ENCODE measurements around the gene TRIO. TPM values are rescaled to one million over a fixed set of nuclear protein-coding genes. Genes with fewer than 3 reads are reported as not detected.

The TRIO gene
- polyA plus RNA-seq, 10 donors, result 151 to 228 (median 197) TPM

DNA sequence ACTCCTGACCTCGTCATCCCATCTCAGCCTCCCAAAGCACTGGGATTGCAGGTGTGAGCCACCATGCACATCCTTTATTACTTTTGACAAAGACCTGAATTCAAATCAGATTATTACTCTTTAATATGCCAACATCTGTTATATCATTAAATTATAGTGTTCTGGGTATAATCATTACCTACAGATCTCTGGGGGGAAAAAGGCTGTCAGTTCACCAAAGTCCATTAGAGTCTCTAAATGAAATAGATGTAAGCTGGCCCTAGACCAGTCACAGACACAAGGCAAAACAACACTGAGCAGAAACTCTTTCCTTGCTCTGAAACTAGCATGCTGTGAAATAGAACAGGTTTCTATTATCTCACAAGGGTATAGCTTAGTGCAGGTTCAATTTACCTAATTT lies 21.6 kb upstream of the TRIO start:
- no peak for DNase-seq

DNA sequence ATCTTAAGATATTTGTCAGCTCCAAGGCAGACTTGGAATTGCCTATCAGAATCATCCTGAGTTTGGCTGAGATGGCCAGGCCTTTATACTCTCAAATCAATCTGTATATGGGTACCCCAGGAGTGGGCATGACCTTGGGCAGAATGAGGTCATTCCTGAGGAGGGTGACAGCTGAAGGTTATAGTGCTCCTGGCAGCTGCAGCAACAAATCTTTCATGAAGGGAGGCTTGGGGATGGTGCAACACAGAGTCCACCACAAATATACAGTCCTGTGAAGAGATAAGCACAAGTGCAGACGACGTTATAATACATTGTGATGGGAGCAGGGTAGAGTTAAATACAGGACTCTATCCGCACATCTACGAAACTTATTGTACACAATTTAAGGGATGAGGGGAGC lies 21.1 kb upstream of the TRIO start:
- no peak for DNase-seq

GRCh38 chr5:14123551-14123950 lies 19.6 kb upstream of the TRIO start:
- no peak for DNase-seq

- DNase-seq, result no peak
Measured at GRCh38 chr5:14123974-14124482, 19.1 kb upstream of the TRIO start.

GRCh38 chr5:14125262-14125661 lies 17.9 kb upstream of the TRIO start:
- DNase-seq, result no peak

DNA sequence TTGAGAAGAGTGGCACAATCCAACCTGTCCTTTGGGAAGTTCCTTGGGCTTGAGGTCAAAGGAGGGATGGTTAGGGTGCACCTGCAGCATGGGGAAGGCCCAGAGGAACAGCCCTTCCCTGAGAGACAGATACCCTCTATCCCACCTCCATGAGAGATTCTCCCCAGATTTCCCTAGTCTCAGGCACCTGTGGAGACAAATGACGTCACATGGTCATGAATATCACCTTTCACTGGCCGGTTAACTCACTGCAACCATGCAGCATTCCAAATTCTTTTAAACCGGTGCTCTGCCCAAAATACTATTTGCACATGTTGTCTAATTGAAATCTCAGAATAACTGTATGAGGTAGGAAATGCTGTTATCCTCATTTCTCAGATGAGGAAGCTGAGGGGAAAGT lies 15.6 kb upstream of the TRIO start:
- no peak for DNase-seq

GRCh38 chr5:14128079-14128478 lies 15.1 kb upstream of the TRIO start:
- no peak for DNase-seq

DNA sequence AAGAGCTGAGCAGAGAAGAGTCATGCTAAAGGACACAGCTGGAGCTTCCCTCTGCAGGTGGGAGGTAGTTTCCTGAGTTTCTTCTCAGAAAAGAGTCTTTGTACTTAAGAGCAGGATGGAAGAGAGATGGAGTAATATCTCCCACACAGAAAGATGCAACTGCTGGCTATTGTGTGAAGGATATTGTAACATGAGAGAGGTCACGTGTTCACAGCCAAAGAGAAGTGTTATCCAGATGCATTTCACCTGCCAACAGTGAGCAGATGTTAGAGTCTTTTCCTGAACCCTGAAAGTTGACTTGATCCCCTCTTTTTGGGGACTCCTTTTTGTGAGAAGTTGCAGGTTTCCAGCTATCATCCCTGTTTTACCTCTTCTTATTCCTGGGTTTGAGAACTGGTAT lies 14.0 kb upstream of the TRIO start:
- no peak for DNase-seq

- DNase-seq, result no peak
Measured at GRCh38 chr5:14131855-14132503, 11.2 kb upstream of the TRIO start.

GRCh38 chr5:14133394-14133793 lies 9.7 kb upstream of the TRIO start:
- DNase-seq, result no peak

DNA sequence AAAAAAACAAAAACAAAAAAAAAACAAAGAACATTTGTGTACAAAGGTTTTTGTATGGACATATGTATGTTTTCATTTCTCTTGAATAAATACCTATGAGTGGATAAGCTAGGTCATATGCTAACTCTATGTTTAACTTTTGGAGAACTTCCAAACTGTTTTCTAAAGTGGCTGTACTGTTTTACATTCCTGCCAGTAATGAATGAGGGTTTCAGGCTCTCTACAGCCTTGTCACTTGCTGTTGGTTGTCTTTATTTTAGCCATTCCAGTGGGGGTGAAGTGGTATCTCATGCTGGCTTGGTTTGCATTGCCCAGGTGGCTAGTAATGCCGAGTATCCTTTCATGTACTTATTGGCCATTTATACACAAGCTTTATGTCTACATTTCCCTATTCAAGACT lies 9.1 kb upstream of the TRIO start:
- DNase-seq, result no peak

DNA sequence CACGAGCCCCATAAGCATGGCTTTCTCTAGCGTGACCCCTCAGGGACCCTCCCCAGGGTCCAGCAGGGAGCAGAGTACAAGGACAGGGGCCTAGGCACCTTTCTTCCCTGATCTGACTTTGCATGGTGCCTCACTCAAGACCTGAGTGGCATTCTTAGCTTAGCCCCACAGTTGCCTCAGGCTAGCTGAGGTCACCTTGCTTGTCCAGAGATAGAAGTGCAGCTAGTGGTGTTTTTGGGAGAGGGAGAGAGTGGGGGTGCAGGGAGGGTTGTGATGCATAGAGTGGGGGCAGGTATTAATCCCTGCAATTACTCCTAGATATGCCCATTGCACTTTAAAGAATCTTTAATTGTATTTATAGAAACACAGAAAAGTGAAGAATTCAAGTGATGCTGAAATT lies 8.4 kb upstream of the TRIO start:
- no peak for DNase-seq

- no peak for DNase-seq
Measured at GRCh38 chr5:14135621-14136020, 7.5 kb upstream of the TRIO start.

GRCh38 chr5:14136228-14136627 lies 6.9 kb upstream of the TRIO start:
- DNase-seq, result no peak

DNA sequence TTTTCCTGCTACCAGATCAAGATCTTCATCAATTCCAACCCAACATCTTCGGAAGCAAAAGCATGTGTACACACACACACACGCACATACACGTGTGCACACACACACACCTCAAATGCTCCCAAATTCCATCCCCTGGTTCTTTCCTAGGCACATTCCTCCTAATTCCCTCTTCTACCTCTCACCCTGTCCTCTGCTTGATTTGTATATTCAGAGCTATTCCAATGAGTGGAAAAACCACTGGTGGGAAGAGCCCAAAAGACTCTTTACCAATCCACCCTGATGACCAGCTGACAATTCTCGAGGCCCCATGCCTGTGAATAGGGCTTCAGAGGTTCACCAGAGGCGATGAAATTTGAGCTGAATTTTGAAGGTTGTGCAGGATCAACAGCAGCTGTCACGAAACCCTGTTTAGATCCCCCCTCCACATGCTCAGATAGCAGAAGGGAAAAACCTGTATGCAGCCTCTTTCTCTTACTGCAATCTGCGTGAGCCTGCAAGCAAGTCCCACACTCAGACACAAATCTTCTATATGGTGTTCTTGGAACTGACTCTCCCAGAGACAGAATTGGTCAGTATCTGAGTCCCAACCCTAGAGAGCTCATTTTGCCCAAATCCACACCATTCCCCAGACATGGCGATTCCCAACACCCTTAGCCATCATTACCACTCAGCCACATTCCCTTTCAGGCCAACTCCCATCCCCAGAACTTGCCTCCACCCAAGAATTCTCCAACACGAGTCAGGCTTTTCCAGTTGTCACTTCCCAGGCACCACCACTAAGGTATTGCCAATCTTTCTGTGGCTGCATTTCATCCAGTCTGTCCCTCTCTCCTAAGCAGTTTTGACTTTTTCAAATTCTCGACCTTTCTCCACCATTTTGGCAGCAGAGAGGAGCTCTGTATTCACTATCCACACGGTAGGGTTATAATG lies 4.3 kb upstream of the TRIO start:
- DNase-seq, result peak in 1 of 3 donors; percentile 40

DNA sequence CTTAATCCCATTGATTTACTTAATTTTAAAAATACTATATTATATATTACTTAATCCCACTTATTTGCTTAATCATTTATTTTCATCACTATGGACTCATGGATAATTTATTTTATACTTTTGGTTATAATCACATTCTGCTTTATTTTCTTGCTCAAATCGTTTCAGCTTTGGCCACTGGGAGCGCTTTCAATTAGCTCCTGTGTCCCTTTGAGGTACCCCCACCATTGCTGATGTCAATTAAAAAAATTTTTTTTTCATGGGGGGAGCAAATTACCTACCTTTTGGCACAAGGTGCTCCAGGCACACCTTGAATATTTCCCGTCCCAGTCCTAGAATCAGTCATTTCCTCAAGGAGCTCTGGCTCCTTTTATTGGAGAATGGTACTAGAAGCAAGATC lies 1.4 kb upstream of the TRIO start:
- no peak for DNase-seq

GRCh38 chr5:14142202-14142826 lies 828 bp upstream of the TRIO start:
- DNase-seq, result no peak

DNA sequence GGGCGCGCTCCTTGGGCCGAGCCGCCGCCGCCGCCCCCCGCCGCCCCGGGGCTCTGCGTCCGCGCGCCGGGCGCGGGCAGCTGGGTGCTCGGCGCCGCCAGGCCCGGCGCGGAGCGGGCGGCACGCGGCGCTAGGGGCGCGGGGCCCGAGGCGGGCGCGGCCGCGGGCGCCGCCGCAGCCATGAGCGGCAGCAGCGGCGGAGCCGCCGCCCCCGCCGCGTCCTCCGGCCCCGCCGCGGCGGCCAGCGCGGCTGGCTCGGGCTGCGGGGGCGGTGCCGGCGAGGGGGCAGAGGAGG lies 351 bp downstream of the TRIO start:
- DNase-seq, result no peak

DNA sequence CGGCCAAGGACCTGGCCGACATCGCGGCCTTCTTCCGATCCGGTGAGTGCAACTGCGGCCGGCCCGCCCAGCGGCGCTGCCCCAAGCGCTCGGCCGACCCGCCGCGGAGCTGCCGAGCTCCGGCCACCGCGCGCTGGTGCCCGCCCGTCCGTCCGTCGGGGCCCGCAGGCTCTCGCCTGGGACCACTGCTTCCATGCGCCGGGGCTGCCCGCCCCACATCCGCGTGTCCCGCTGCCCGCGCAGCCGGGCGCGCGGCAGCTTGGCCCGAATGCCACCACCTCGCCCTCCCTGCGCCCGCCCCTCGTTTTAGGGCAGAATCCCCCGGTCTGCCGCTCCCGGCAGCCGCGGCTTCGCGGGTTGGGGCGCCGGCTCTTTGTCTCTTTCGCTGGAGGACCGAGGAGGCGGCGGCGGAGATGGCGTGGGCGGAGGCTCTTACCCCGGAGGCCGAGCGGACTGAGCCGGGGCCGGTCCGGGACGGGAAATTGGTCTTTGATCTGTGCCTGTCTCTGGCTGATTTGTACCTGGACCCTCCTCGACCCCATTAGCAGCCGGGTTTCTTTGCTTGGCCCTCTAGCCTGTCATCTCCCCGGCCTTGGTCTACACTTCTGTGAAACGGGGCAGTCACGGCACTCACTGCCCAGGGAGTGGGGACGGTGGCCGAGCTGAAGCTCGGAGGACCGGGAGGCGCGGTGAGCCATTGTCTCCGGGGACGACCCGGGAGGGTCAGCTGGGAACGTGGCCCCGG lies 871 bp downstream of the TRIO start:
- DNase-seq, result peak in 1 of 3 donors; percentile 83

- peak; percentile 65 to 86 (median 80) for DNase-seq
Measured at GRCh38 chr5:14144586-14145434, 1.7 kb downstream of the TRIO start.
